Activated naive CD4-positive, alpha-beta T cell treated with anti-CD3 and anti-CD28 coated beads, Interleukin-2, amount 10 ng/mL, durations not matched to agents 7 days and 5 days (primary cell): ENCODE measurements around the gene PDE6A.

Source experiments
- CTCF ChIA-PET: fragments of 350-600 bp; sonication (Branson Sonifier 250); formaldehyde crosslinking; loops from one replicate; lab custom pipeline; 2021; ENCODE audit warnings: antibody characterized with exemption; lab: Charles Lee
- DNase-seq: peaks from one replicate; pipeline ENCODE4 v3.0.0-alpha.2; 2020
- H3K27ac Mint-ChIP-seq: one replicate; pipeline ENCODE4 v1.8.0; 2021; ENCODE audit warnings: mild to moderate bottlenecking, moderate library complexity, mixed read lengths
- H3K27me3 Mint-ChIP-seq: one replicate; pipeline ENCODE4 v1.8.0; 2021; ENCODE audit warnings: mild to moderate bottlenecking, mixed read lengths
- H3K36me3 Mint-ChIP-seq: one replicate; pipeline ENCODE4 v1.8.0; 2021; ENCODE audit warnings: mixed read lengths
- H3K4me1 Mint-ChIP-seq: one replicate; pipeline ENCODE4 v1.8.0; 2021; ENCODE audit warnings: mixed read lengths
- H3K4me3 Mint-ChIP-seq: one replicate; pipeline ENCODE4 v1.8.0; 2021; ENCODE audit warnings: mild to moderate bottlenecking, moderate library complexity, mixed read lengths
- H3K9me3 Mint-ChIP-seq: one replicate; pipeline ENCODE4 v1.8.0; 2021; ENCODE audit warnings: mixed read lengths

Gene PDE6A

DNA sequence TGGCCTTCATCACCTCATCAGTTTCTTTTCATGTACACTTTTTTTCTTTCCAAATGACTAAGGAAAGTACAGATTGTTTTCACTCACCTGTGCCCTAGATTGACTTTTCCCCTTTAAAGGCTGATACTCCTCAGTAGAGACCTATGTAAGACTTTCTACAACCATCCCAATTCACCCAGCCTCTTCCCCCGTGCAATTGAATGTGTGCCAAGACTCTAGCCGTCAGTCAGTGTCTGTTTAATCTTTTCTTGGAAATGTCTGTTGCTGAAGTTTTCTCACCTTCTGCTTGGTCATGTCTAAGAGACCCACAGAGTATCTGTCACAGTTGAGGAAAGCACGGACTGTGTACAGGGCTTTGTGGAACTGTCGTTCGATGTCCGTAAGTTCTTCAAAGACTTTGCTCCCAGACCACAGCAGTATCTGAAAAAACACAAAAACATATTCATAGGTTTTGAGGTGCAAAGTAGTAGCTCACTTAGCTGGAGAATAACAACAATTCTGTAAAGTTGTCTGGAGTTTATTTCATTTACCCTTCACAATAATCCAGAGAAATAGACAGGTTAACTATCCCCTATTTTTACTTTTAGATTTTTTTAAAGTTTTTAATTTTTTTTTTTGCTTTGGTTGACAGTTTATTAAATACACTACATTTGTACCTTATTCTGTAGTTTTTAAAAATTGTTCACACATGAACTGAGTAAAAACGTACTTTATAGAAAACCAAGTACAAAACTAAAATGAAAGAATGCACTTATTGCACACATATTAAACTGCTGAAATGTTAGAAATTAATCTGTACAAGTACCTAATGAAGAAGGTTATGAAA lies 13.6 kb downstream of the PDE6A start:
- H3K9me3 Mint-ChIP-seq = no peaks in the 10 kb centered on the region
- peaks cover 23% of the 10 kb centered on the region for H3K27me3 Mint-ChIP-seq
- no peak overlapping the region for H3K4me3 Mint-ChIP-seq
- no peaks in the 10 kb centered on the region for H3K4me1 Mint-ChIP-seq
- DNase-seq = no peak
- CTCF ChIA-PET = no interaction called here
- H3K36me3 Mint-ChIP-seq = no peaks in the 10 kb centered on the region
- no peak overlapping the region for H3K27ac Mint-ChIP-seq

DNA sequence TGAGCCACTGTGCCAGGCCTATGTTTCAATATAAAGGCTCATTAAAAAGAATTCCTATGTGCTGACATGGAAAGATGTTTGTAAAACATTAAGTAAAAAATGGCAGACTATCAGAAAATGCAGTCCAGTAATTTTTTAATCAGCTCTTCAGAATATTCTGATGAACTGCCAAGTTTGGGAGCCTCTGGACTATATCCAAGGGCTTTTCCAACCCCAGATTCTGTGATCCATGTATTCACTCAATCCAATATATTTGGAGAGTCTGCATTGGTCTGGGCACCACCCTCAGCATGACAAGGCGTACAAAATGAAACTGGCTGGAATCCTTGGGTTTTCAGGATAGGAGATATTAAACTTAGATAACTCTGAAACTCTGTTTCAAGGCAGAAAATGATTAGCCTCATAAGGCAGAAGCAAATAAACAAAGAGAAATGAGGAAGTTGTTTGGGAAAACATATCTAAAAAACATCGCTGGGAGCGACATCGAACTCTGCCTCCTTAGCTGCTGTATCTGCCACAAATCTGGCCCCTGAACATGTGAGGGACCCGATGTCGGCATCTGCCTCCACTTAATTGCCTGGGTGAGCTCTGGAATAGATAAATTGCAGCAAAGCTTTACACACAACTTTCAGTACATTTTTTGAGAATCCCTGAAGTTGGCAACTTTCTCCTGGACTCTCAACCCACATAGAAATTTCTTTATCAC lies 14.4 kb downstream of the PDE6A start:
- H3K9me3 Mint-ChIP-seq = no peaks in the 10 kb centered on the region
- no peak overlapping the region for H3K27ac Mint-ChIP-seq
- no peaks in the 10 kb centered on the region for H3K4me1 Mint-ChIP-seq
- peaks cover 18% of the 10 kb centered on the region for H3K27me3 Mint-ChIP-seq
- H3K36me3 Mint-ChIP-seq = no peaks in the 10 kb centered on the region
- H3K4me3 Mint-ChIP-seq = no peak overlapping the region
- no peak for DNase-seq
- CTCF ChIA-PET = no interaction called here

GRCh38 chr5:149924486-149924885 lies 20.1 kb downstream of the PDE6A start:
- no peaks in the 10 kb centered on the region for H3K4me1 Mint-ChIP-seq
- peaks cover 4% of the 10 kb centered on the region for H3K27me3 Mint-ChIP-seq
- CTCF ChIA-PET = no interaction called here
- H3K9me3 Mint-ChIP-seq = no peaks in the 10 kb centered on the region
- H3K36me3 Mint-ChIP-seq = no peaks in the 10 kb centered on the region
- no peak overlapping the region for H3K4me3 Mint-ChIP-seq
- no peak for DNase-seq
- H3K27ac Mint-ChIP-seq = no peak overlapping the region

GRCh38 chr5:149922950-149923349 lies 21.6 kb downstream of the PDE6A start:
- Mint-ChIP-seq H3K4me1 (no peaks in the 10 kb centered on the region), H3K27ac (no peak overlapping the region), H3K9me3 (no peaks in the 10 kb centered on the region), H3K27me3 (peaks cover 11% of the 10 kb centered on the region), H3K36me3 (no peaks in the 10 kb centered on the region), H3K4me3 (no peak overlapping the region)
- CTCF ChIA-PET = no interaction called here
- no peak for DNase-seq

GRCh38 chr5:149921597-149921996 lies 23.0 kb downstream of the PDE6A start:
- CTCF ChIA-PET = no interaction called here
- H3K36me3 Mint-ChIP-seq = no peaks in the 10 kb centered on the region
- no peaks in the 10 kb centered on the region for H3K9me3 Mint-ChIP-seq
- no peak for DNase-seq
- H3K4me1 Mint-ChIP-seq = no peaks in the 10 kb centered on the region
- no peak overlapping the region for H3K4me3 Mint-ChIP-seq
- H3K27me3 Mint-ChIP-seq = peaks cover 11% of the 10 kb centered on the region
- H3K27ac Mint-ChIP-seq = no peak overlapping the region

DNA sequence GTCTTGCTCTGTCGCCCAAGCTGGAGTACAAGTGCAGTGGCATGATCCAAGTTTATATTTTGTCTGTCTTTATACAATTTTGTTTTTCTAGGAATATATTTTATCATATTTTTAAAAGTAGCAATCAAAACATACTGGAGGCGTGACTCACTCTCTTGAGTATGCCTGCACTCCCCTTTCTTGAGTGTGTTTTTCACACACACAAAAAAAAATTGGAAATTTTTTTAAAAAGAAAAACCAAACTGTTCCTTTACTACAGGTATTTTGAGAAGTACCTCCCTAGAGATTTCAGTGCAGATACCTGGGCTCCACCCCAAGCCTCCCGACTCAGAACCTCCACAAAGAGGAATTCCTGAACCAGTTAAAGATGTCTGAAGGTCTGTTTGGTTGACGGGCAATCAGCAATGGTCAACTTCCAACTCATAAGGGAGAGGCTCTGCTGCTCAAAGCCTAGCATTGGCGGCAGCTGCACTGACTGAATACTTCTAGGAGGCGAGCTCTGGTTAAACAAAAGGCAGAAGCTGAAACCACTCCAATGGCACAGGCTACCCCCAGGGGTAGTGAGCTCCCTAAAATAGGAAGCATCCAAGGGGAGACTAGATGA lies 27.4 kb downstream of the PDE6A start:
- CTCF ChIA-PET = interaction anchor here (0.8 kb wide), 1 partner anchor 64 kb away, joined by 3 read pairs; no protein-coding TSS in a partner anchor
- H3K27me3 Mint-ChIP-seq = peaks cover 14% of the 10 kb centered on the region
- no peak overlapping the region for H3K4me3 Mint-ChIP-seq

DNA sequence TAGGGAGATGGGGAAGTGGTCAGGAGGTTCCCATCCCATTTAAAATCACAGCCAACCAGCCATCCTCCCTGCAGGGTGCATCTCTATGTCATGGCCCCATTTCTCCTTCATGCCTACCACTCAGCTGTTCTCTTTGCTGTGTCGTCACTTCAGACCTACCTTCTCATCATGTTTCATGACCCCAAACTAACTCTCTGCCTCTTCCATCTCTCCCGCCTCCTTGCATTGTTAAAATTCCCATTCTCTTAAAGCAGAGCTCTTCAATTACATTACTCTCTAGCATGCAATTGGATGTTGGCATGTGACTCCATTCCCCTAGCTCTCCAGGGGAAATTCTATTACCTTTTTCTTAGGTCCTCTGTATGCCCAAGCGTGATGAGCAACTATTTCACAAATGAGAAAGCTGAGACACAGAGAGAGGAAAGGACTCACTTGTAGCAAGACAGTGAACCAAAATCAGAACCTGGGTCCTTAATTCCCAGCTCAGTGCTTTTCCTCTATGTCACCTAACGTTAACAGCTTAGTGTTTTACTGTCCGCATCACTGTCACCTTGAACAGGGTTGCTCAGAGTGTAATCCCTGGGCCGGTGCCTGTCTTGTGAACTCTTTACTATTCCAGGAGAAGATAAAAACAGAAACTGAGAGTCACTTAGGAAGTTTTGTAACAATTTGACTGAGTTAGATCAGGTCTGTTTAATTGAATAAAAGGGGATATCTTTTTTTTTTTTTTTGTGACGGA lies 28.1 kb downstream of the PDE6A start:
- Mint-ChIP-seq H3K27ac (no peak overlapping the region), H3K27me3 (peaks cover 14% of the 10 kb centered on the region), H3K36me3 (no peaks in the 10 kb centered on the region), H3K4me1 (no peaks in the 10 kb centered on the region), H3K9me3 (no peaks in the 10 kb centered on the region), H3K4me3 (no peak overlapping the region)
- no peak for DNase-seq
- CTCF ChIA-PET = interaction anchor here (0.8 kb wide), 1 partner anchor 64 kb away, joined by 3 read pairs; no protein-coding TSS in a partner anchor

More for the DNA sequence above, 27.4 kb downstream of the PDE6A start:
- no peak for DNase-seq
- Mint-ChIP-seq H3K36me3 (no peaks in the 10 kb centered on the region), H3K27ac (no peak overlapping the region), H3K4me1 (no peaks in the 10 kb centered on the region), H3K9me3 (no peaks in the 10 kb centered on the region)

- Mint-ChIP-seq H3K27me3 (peaks cover 11% of the 10 kb centered on the region), H3K27ac (no peak overlapping the region), H3K36me3 (no peaks in the 10 kb centered on the region), H3K4me1 (no peaks in the 10 kb centered on the region), H3K9me3 (no peaks in the 10 kb centered on the region), H3K4me3 (no peak overlapping the region)
- no peak for DNase-seq
- CTCF ChIA-PET = interaction anchor here (0.6 kb wide), 1 partner anchor 44 kb away, joined by 3 read pairs; no protein-coding TSS in a partner anchor
These were observed 29.0 kb downstream of the PDE6A start for GRCh38 chr5:149915392-149916260.

- CTCF ChIA-PET = interaction anchor here (1.9 kb wide), 1 partner anchor 79 kb away, joined by 4 read pairs; no protein-coding TSS in a partner anchor
- Mint-ChIP-seq H3K27me3 (peaks cover 13% of the 10 kb centered on the region), H3K27ac (no peak overlapping the region), H3K9me3 (no peaks in the 10 kb centered on the region), H3K4me3 (no peak overlapping the region), H3K36me3 (no peaks in the 10 kb centered on the region), H3K4me1 (no peaks in the 10 kb centered on the region)
- DNase-seq = no peak
These were observed 30.9 kb downstream of the PDE6A start for GRCh38 chr5:149913436-149914419.

DNA sequence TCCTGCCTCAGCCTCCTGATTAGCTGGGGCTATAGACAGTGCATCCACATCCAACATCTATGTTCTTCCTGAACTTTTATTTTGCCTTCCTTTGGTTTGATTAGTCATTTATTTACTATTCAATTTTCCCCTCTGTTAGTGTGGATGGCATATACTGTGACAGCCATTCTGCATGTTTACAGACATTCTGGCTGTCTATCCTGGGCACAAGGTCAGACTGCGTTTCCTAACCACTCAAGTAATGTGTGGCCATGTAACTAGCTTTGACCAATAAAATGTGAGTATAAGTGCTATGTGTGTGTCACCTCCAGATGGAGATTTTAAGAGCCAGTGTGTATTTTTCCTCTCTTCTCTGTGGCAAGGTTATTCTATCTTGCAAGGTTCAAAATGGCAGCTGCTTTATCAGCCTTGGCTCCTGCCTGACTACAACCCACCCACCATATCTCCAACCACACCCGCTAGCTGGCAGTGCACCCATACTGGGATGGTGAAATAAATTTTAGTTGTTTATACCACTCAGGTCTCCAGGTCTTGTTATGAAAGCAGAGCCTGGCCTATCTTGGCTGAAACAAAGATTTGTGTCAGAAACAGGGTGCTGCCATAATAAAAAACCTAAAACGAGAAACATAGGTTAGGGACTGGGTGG lies 32.2 kb downstream of the PDE6A start:
- no peaks in the 10 kb centered on the region for H3K36me3 Mint-ChIP-seq
- CTCF ChIA-PET = interaction anchor here (1.1 to 1.9 kb wide), 2 partner anchors 78 to 81 kb away, joined by 3 to 4 read pairs; no protein-coding TSS in a partner anchor
- no peak overlapping the region for H3K4me3 Mint-ChIP-seq
- H3K9me3 Mint-ChIP-seq = no peaks in the 10 kb centered on the region
- no peak for DNase-seq
- H3K27me3 Mint-ChIP-seq = peaks cover 12% of the 10 kb centered on the region
- H3K4me1 Mint-ChIP-seq = no peaks in the 10 kb centered on the region
- no peak overlapping the region for H3K27ac Mint-ChIP-seq

- Mint-ChIP-seq H3K4me3 (no peak overlapping the region), H3K36me3 (no peaks in the 10 kb centered on the region), H3K9me3 (no peaks in the 10 kb centered on the region), H3K27ac (no peak overlapping the region), H3K4me1 (no peaks in the 10 kb centered on the region), H3K27me3 (peaks cover 15% of the 10 kb centered on the region)
- no peak for DNase-seq
- CTCF ChIA-PET = interaction anchor here (0.6 kb wide), 2 partner anchors 8 to 91 kb away, joined by 3 read pairs; no protein-coding TSS in a partner anchor
These were observed 33.6 kb downstream of the PDE6A start for GRCh38 chr5:149911031-149911430.

DNA sequence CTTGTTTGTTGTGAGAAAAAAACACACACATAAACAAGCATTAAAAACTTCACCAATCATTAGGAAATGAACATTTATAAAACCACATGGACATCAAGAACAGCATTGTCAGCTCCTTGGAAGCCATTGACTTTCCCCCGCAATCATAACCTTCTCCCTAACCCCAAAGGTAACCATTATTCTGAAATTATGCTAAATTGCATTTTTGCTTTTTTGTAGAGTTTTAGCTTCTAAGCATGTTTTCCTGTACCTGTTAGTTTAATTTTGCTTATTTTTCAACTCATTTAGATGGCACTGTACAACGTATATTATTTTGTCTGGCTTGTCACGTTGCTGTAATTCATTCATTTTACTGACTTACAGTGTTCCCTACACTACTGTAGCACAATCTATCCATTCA lies 36.8 kb downstream of the PDE6A start:
- Mint-ChIP-seq H3K4me3 (no peak overlapping the region), H3K4me1 (no peaks in the 10 kb centered on the region), H3K9me3 (no peaks in the 10 kb centered on the region), H3K27me3 (peaks cover 20% of the 10 kb centered on the region), H3K36me3 (no peaks in the 10 kb centered on the region), H3K27ac (no peak overlapping the region)
- CTCF ChIA-PET = no interaction called here
- DNase-seq = no peak
